GM06990 (cell line): ENCODE results near the gene TPH2.

ENCODE experiments used
- DNase-seq: peaks from one replicate; pipeline ENCODE4 v3.0.0-alpha.2; 2011; ENCODE audit not compliant: insufficient read length; ENCODE audit errors: extremely low read depth
- H3K27me3 ChIP-seq: replicated peaks from 2 replicates; pipeline ENCODE4 v1.6.0; 2011; ENCODE audit warnings: low read length; ENCODE audit not compliant: control insufficient read depth, insufficient read depth
- H3K36me3 ChIP-seq: 2 replicates; pipeline ENCODE4 v1.5.1; 2011; ENCODE audit warnings: low read length; ENCODE audit not compliant: control insufficient read depth, insufficient read depth
- H3K4me3 ChIP-seq: replicated peaks from 2 replicates; pipeline ENCODE4 v1.5.1; 2011; ENCODE audit warnings: low read depth, mild to moderate bottlenecking, control low read depth, low read length
- TF ChIP-seq, protein P1 (sequence below): IDR thresholded peaks from 2 replicates; pipeline ENCODE4 v1.5.1; 2011; ENCODE audit warnings: low read length, control low read depth, mild to moderate bottlenecking, inconsistent platforms; ENCODE audit not compliant: insufficient read depth, poor library complexity, severe bottlenecking

TPH2 gene

DNA sequence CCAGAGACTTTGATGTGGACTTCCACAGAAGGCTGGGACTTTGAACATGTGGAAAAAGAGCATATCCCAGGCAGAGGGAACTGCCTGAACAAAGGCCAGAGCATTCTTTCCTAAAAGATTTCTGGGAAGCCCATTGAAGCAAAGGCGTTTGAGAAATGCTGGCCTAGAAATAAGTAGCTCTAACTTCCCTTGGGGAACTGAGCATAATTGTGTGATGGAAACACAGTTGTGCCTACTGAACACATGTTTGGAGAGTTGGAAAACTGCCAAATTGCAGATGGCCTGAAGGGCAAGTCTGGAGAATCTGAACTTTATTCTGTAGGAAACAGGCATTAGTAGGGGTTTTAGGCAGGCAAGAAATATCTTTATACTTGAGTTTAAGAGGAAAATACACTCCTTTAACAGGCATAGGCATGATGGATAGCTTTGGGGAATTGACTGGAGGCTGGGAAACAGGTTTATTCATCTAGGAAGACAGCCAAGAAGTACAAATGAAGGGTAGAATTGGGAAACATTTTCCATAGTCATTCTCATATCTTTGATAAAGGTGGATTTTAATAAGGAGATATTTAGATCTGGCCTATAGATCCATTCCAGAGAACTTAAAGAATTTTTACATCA, 134.1 kb downstream of the TPH2 start:
- TF ChIP-seq, protein P1, sequence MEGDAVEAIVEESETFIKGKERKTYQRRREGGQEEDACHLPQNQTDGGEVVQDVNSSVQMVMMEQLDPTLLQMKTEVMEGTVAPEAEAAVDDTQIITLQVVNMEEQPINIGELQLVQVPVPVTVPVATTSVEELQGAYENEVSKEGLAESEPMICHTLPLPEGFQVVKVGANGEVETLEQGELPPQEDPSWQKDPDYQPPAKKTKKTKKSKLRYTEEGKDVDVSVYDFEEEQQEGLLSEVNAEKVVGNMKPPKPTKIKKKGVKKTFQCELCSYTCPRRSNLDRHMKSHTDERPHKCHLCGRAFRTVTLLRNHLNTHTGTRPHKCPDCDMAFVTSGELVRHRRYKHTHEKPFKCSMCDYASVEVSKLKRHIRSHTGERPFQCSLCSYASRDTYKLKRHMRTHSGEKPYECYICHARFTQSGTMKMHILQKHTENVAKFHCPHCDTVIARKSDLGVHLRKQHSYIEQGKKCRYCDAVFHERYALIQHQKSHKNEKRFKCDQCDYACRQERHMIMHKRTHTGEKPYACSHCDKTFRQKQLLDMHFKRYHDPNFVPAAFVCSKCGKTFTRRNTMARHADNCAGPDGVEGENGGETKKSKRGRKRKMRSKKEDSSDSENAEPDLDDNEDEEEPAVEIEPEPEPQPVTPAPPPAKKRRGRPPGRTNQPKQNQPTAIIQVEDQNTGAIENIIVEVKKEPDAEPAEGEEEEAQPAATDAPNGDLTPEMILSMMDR, result no peak
- no peaks in the 10 kb centered on the region for H3K36me3 ChIP-seq
- no peak for DNase-seq

DNA sequence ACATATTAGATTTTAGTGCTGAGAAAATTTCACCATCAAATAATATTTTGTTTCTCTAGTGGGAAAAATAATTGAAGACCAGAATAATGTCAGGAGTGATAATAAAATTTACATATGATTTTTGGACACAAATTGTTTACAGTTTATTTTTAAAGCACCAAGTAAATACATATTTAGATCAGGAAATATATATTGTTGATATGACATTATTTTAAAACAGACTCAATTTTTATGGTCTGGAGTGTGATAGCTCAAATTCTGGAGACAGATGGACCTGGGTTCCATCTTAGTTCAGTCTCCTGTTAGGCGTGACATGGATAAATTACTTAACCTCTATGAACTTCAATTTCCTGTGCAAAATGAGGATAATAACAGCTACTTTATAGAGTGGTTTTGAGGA, 135.4 kb downstream of the TPH2 start:
- no peaks in the 10 kb centered on the region for H3K36me3 ChIP-seq
- no peak overlapping the region for H3K4me3 ChIP-seq
- TF ChIP-seq, protein P1, result no peak
- no peaks in the 10 kb centered on the region for H3K27me3 ChIP-seq
- DNase-seq, result no peak

More for the DNA sequence above, 134.1 kb downstream of the TPH2 start:
- Histone ChIP-seq H3K4me3 (no peak overlapping the region), H3K27me3 (no peaks in the 10 kb centered on the region)

DNA sequence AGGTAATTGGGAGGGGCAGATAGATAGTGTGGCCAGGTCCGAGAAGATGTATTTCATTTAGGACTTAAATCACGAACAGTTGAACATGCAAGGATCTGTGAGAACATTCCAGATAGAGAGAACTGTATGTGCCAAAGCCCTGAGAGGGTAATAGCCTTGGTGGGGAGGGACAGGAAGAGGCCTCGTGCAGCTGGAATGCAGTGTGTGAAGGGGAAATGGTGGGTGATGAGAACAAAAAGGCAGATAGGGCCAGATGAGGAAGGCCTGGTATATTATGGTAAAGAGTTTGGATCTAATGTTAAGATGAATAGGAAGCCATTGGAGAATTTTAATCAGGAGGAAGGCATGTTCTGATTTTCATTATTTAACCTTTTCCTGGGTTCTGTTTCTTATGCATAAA, 136.3 kb downstream of the TPH2 start:
- DNase-seq, result no peak
- TF ChIP-seq, protein P1, result no peak
- Histone ChIP-seq H3K4me3 (no peak overlapping the region), H3K36me3 (no peaks in the 10 kb centered on the region), H3K27me3 (no peaks in the 10 kb centered on the region)

DNA sequence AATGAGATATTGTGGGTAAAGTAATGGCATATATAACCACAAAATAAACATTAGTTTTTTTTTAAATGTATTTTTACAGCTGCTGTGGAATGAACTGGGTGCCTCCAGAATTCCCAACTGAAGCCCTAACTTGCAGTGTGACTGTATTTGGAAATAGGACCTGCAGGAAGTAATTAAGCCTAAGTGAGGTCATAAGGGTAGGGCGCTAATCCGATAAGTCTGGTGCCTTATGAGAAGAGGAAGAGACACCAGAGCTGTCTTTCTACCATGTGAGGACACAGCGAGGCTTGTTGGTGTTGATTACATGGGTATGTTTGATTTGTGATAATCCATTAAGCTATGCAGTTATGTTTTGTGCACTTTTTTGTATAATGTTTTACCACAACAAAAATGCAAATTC, 136.8 kb downstream of the TPH2 start:
- no peaks in the 10 kb centered on the region for H3K36me3 ChIP-seq
- no peak for DNase-seq
- TF ChIP-seq, protein P1, result no peak
- no peaks in the 10 kb centered on the region for H3K27me3 ChIP-seq
- no peak overlapping the region for H3K4me3 ChIP-seq

DNA sequence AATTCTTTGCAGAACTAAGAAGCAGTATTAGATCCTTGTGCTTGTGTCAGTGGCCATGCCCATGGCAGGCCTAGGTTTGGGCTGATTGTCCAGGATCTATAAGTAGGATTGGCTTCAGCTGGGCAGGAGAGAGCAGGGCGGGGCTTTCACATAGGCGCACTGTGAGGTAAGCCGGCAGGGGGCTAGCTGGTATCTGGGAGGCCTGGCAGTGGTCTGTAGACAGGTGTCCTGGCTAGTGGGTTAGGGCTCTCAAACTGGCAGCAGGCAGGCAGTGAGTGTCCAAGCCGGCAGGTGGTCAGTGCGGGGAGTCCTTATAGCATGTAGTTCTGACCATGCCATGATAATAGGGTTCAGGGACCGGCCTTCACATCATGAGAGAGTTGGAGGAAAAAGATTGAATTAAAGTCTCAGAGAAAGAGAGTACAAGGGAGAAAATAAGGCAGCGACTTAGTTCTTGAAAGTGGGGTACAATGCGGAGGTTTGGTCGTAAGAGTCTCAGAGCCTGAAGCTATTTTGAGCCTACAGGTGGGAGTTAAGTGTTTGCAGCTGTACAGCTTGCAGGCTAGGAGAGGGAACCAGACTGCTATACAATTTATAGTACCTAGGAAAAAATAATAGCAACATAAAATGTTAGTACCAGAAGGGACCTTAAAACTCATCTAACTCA, 137.4 kb downstream of the TPH2 start:
- TF ChIP-seq, protein P1, result no peak
- H3K4me3 ChIP-seq, result no peak overlapping the region
- H3K27me3 ChIP-seq, result no peaks in the 10 kb centered on the region
- no peak for DNase-seq
- no peaks in the 10 kb centered on the region for H3K36me3 ChIP-seq
